Stimulated activated CD4-positive, alpha-beta T cell treated with anti-CD3 and anti-CD28 coated beads, Interleukin-1b, Interleukin-23, amount 100 ng/mL, for 24 hours (primary cell): ENCODE data around the gene ARNT2.

Experiments used
- DNase-seq, 4 experiments: peaks; one replicate each; pipeline ENCODE4 v3.0.0-alpha.2; 2020; ENCODE audit warnings: low read depth in 4 of 4, low spot score in 1 of 4

Gene ARNT2

GRCh38 chr15:80612118-80612823 lies 208.1 kb downstream of the ARNT2 start:
- DNase-seq = no peak

GRCh38 chr15:80613762-80614365 lies 209.7 kb downstream of the ARNT2 start:
- no peak for DNase-seq

- no peak for DNase-seq
Observed at GRCh38 chr15:80614711-80615360, 210.7 kb downstream of the ARNT2 start.

GRCh38 chr15:80615361-80615736 lies 211.2 kb downstream of the ARNT2 start:
- DNase-seq = no peak

- DNase-seq = no peak
Observed at GRCh38 chr15:80615783-80616391, 211.7 kb downstream of the ARNT2 start.

GRCh38 chr15:80618685-80619400 lies 214.7 kb downstream of the ARNT2 start:
- no peak for DNase-seq

- DNase-seq = no peak
Observed at GRCh38 chr15:80619680-80620079, 215.5 kb downstream of the ARNT2 start.

GRCh38 chr15:80620141-80620540 lies 216.0 kb downstream of the ARNT2 start:
- DNase-seq = no peak

GRCh38 chr15:80620931-80621330 lies 216.7 kb downstream of the ARNT2 start:
- DNase-seq = no peak

- DNase-seq = no peak
Observed at GRCh38 chr15:80626643-80627120, 222.5 kb downstream of the ARNT2 start.

GRCh38 chr15:80629355-80629754 lies 225.2 kb downstream of the ARNT2 start:
- no peak for DNase-seq

GRCh38 chr15:80630981-80631380 lies 226.8 kb downstream of the ARNT2 start:
- no peak for DNase-seq

GRCh38 chr15:80633221-80633620 lies 229.0 kb downstream of the ARNT2 start:
- DNase-seq = no peak

- no peak for DNase-seq
Observed at GRCh38 chr15:80635953-80636352, 231.8 kb downstream of the ARNT2 start.

- DNase-seq = no peak
Observed at GRCh38 chr15:80636675-80637074, 232.5 kb downstream of the ARNT2 start.

GRCh38 chr15:80637747-80638146 lies 233.6 kb downstream of the ARNT2 start:
- DNase-seq = no peak

GRCh38 chr15:80638553-80639167 lies 234.5 kb downstream of the ARNT2 start:
- DNase-seq = no peak

- DNase-seq = no peak
Observed at GRCh38 chr15:80639168-80639555, 235.0 kb downstream of the ARNT2 start.

- DNase-seq = no peak
Observed at GRCh38 chr15:80640531-80641121, 236.4 kb downstream of the ARNT2 start.

- no peak for DNase-seq
Observed at GRCh38 chr15:80641384-80641783, 237.2 kb downstream of the ARNT2 start.
